NCI-H345 treated with DMSO at 0.1 percent for 48 hours (cell line): ENCODE measurements around the gene PTPRN2.
"Not testable (repeated sequence)": the region's sequence is repeated elsewhere in the genome, so short reads cannot be mapped to it uniquely, and the experiment has no call there.

Experiments
- DNase-seq: peaks from one replicate; lab custom pipeline; 2025; ENCODE audit not compliant: unreplicated experiment; lab: John Stamatoyannopoulos, UW

The PTPRN2 gene

GRCh38 chr7:158424011-158424410 is 163.6 kb downstream of the PTPRN2 start:
- no peak for DNase-seq

- no peak for DNase-seq
Measured at GRCh38 chr7:158422887-158423560, 164.6 kb downstream of the PTPRN2 start.

- DNase-seq, result no peak
Measured at GRCh38 chr7:158422196-158422886, 165.3 kb downstream of the PTPRN2 start.

GRCh38 chr7:158421361-158421760 is 166.3 kb downstream of the PTPRN2 start:
- no peak for DNase-seq

GRCh38 chr7:158420591-158421340 is 166.9 kb downstream of the PTPRN2 start:
- no peak for DNase-seq

GRCh38 chr7:158419238-158419785 is 168.3 kb downstream of the PTPRN2 start:
- DNase-seq, result no peak

GRCh38 chr7:158418395-158418794 is 169.2 kb downstream of the PTPRN2 start:
- not testable (repeated sequence) for DNase-seq

- no peak for DNase-seq
Measured at GRCh38 chr7:158416283-158416933, 171.2 kb downstream of the PTPRN2 start.

- no peak for DNase-seq
Measured at GRCh38 chr7:158415316-158415715, 172.3 kb downstream of the PTPRN2 start.

- DNase-seq, result peak; percentile 94
Measured at GRCh38 chr7:158414486-158414961, 173.1 kb downstream of the PTPRN2 start.

GRCh38 chr7:158414002-158414401 is 173.6 kb downstream of the PTPRN2 start:
- DNase-seq, result no peak

GRCh38 chr7:158411232-158411950 is 176.2 kb downstream of the PTPRN2 start:
- no peak for DNase-seq

GRCh38 chr7:158410720-158411119 is 176.9 kb downstream of the PTPRN2 start:
- DNase-seq, result no peak

- DNase-seq, result no peak
Measured at GRCh38 chr7:158409816-158410330, 177.8 kb downstream of the PTPRN2 start.

- no peak for DNase-seq
Measured at GRCh38 chr7:158409120-158409519, 178.5 kb downstream of the PTPRN2 start.

- no peak for DNase-seq
Measured at GRCh38 chr7:158408318-158408920, 179.2 kb downstream of the PTPRN2 start.

GRCh38 chr7:158407581-158408317 is 179.9 kb downstream of the PTPRN2 start:
- DNase-seq, result no peak

- DNase-seq, result no peak
Measured at GRCh38 chr7:158406801-158407200, 180.8 kb downstream of the PTPRN2 start.

GRCh38 chr7:158406364-158406763 is 181.3 kb downstream of the PTPRN2 start:
- DNase-seq, result no peak
